BE2C (cell line): ENCODE measurements around the gene MAP3K13.

ENCODE experiments used
- DNase-seq: peaks from one replicate; pipeline ENCODE4 v3.0.0-alpha.2; 2020
- H3K27me3 ChIP-seq: fragments of 250-450 bp; sonication (Bioruptor Pico); 2 replicates; pipeline ENCODE4 v1.5.1; 2020; ENCODE audit warnings: mild to moderate bottlenecking
- H3K36me3 ChIP-seq: fragments of 250-450 bp; sonication (Bioruptor Pico); 2 replicates; pipeline ENCODE4 v1.5.1; 2020; ENCODE audit warnings: mild to moderate bottlenecking
- H3K4me1 ChIP-seq: fragments of 250-450 bp; sonication (Bioruptor Pico); 2 replicates; pipeline ENCODE4 v1.5.1; 2020
- H3K4me3 ChIP-seq: 2 replicates; pipeline ENCODE4 v1.5.1; 2011; ENCODE audit warnings: low read depth, low read length
- H3K9me3 ChIP-seq: fragments of 250-450 bp; sonication (Bioruptor Pico); 2 replicates; pipeline ENCODE4 v1.5.1; 2020
- CTCF ChIP-seq: IDR thresholded peaks from 2 replicates; pipeline ENCODE4 v1.5.1; 2012; ENCODE audit warnings: mild to moderate bottlenecking, low read depth, low read length

The MAP3K13 gene

DNA sequence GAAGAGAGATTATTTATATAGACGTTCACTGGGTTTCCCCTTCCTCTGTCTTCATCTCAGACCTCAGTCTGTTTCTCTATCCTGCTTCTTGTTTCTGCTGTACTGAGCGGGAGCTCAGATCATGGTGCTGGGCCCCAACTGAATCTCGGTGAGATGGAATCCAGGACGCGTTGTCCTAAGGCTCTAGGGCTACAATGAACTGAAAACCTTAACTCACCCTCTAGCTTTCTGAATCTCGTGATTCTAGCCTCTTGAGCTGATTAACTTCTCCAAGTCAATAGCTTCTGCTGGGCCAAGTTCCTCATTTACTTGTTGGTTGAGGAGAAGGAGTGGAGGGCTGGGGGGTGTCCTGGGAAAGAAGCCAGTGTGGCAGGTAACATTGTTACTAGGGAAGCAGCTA, 32.7 kb upstream of the MAP3K13 start:
- H3K27me3 ChIP-seq = no peaks in the 10 kb centered on the region
- H3K4me3 ChIP-seq = no peak overlapping the region
- TF ChIP-seq CTCF = no peak
- H3K4me1 ChIP-seq = no peaks in the 10 kb centered on the region
- no peaks in the 10 kb centered on the region for H3K36me3 ChIP-seq
- H3K9me3 ChIP-seq = no peaks in the 10 kb centered on the region
- no peak for DNase-seq

DNA sequence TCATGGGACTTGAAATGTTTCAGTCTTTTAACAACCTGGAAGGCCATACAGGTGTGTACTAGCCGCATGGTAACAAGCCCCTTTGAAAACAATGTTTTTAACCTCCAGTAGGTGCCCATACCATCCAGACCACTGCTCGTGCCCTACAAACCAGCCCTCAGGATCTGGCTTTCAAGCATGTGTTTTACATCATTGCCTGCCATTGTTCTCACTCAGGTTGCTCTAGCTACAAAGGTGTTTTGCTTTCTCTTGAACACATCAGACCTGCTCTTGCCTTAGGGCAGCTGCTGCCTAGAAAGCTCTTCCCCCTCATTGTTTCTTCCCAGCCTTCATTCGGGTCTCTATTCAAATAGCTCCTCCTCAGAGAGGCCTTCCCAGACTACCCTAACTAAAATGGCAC, 32.3 kb upstream of the MAP3K13 start:
- TF ChIP-seq CTCF = no peak
- DNase-seq = no peak
- Histone ChIP-seq H3K36me3 (no peaks in the 10 kb centered on the region), H3K27me3 (no peaks in the 10 kb centered on the region), H3K4me1 (no peaks in the 10 kb centered on the region), H3K4me3 (no peak overlapping the region), H3K9me3 (no peaks in the 10 kb centered on the region)

DNA sequence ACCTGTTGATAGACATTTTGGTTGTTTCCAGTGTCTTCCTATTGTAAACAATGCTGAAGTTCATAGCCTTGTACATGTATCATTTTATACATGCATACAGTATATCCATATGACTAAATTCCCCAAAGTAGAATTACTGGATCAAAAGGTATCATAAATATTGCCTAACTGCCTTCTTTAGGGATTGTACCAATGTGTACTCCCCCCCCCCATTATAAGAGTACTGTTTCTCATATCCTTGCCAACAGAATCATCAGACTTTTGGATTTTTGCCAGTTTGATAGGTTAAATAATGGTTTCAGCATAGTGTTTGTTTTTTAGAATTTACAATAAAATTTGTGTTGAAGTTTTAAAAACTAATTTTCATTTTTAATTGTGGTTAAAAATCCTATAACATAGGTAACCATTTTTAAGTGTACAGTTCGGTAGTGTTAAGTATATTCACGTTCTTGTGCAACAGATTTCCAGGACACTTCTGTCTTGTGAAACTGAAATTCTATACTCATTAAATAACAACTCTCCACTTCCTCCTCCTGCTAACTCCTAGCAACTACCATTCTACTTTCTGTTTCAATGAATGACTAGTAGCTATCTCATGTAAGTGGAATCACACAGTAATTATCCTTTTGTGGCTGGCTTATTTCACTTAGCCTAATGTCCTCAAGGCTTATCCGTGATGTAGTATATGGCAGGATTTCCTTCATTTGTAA, 30.8 kb upstream of the MAP3K13 start:
- Histone ChIP-seq H3K9me3 (no peaks in the 10 kb centered on the region), H3K27me3 (no peaks in the 10 kb centered on the region), H3K4me1 (no peaks in the 10 kb centered on the region), H3K36me3 (no peaks in the 10 kb centered on the region), H3K4me3 (no peak overlapping the region)
- DNase-seq = no peak
- no peak for TF ChIP-seq CTCF

- H3K9me3 ChIP-seq = no peaks in the 10 kb centered on the region
- no peak for DNase-seq
- no peaks in the 10 kb centered on the region for H3K4me1 ChIP-seq
- no peaks in the 10 kb centered on the region for H3K36me3 ChIP-seq
- TF ChIP-seq CTCF = no peak
- no peaks in the 10 kb centered on the region for H3K27me3 ChIP-seq
- no peak overlapping the region for H3K4me3 ChIP-seq
Observed at GRCh38 chr3:185335799-185336198, 27.1 kb upstream of the MAP3K13 start.

DNA sequence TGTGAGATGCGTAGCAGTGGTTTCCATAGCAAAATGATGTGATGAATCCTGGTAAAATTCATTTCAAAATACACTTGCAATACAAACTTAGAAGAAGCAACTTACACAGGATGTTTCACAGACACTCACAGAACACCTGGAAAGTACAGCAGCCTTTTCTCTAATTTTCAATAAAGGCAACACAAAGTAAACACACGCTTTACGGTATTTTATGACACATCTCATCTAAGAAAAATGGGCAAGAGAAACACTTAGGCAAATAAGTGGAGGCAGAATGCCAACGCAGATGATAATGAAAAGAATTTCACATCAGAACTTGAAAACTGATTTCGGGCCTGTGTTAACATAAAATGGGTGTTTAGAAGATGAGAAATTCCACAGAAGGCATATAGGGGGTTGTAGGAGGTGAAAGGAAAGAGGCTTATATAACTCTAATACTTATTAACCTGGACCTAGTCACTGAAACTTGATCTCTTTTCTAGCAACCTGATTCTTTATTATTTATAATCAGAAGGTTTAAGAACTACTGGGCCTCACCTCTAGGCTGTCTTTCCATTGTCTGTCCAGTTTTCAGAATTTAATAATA, 25.6 kb upstream of the MAP3K13 start:
- TF ChIP-seq CTCF = no peak
- no peak for DNase-seq

GRCh38 chr3:185339945-185340344, 23.0 kb upstream of the MAP3K13 start:
- H3K4me3 ChIP-seq = no peak overlapping the region
- H3K36me3 ChIP-seq = no peaks in the 10 kb centered on the region
- TF ChIP-seq CTCF = no peak
- no peaks in the 10 kb centered on the region for H3K27me3 ChIP-seq
- no peaks in the 10 kb centered on the region for H3K4me1 ChIP-seq
- no peaks in the 10 kb centered on the region for H3K9me3 ChIP-seq
- DNase-seq = no peak

More for the DNA sequence above, 25.6 kb upstream of the MAP3K13 start:
- Histone ChIP-seq H3K27me3 (no peaks in the 10 kb centered on the region), H3K36me3 (no peaks in the 10 kb centered on the region), H3K4me1 (no peaks in the 10 kb centered on the region), H3K9me3 (no peaks in the 10 kb centered on the region), H3K4me3 (no peak overlapping the region)
